GDM1 (cell line): Measurements from ENCODE around the gene B3GAT1.

Source experiments
- DNase-seq: peaks from one replicate; lab custom pipeline; 2025; lab: John Stamatoyannopoulos, UW

The B3GAT1 gene

GRCh38 chr11:134409552-134410429 lies 2.3 kb downstream of the B3GAT1 start:
- DNase-seq: no peak

GRCh38 chr11:134407923-134408322 lies 4.1 kb downstream of the B3GAT1 start:
- no peak for DNase-seq

GRCh38 chr11:134407321-134407828 lies 4.7 kb downstream of the B3GAT1 start:
- no peak for DNase-seq

GRCh38 chr11:134406264-134407185 lies 5.5 kb downstream of the B3GAT1 start:
- DNase-seq: no peak

GRCh38 chr11:134405841-134406240 lies 6.2 kb downstream of the B3GAT1 start:
- no peak for DNase-seq

- no peak for DNase-seq
These were observed 6.6 kb downstream of the B3GAT1 start for GRCh38 chr11:134405436-134405835.

- no peak for DNase-seq
These were observed 7.3 kb downstream of the B3GAT1 start for GRCh38 chr11:134404575-134405341.

GRCh38 chr11:134402910-134403309 lies 9.1 kb downstream of the B3GAT1 start:
- no peak for DNase-seq

- no peak for DNase-seq
These were observed 9.9 kb downstream of the B3GAT1 start for GRCh38 chr11:134401825-134402809.

GRCh38 chr11:134399996-134400395 lies 12.0 kb downstream of the B3GAT1 start:
- DNase-seq: no peak

GRCh38 chr11:134399293-134399654 lies 12.8 kb downstream of the B3GAT1 start:
- no peak for DNase-seq

GRCh38 chr11:134398644-134399292 lies 13.3 kb downstream of the B3GAT1 start:
- no peak for DNase-seq

GRCh38 chr11:134398079-134398444 lies 14.0 kb downstream of the B3GAT1 start:
- DNase-seq: no peak

GRCh38 chr11:134397304-134398078 lies 14.6 kb downstream of the B3GAT1 start:
- no peak for DNase-seq

- DNase-seq: no peak
These were observed 17.0 kb downstream of the B3GAT1 start for GRCh38 chr11:134395002-134395401.

GRCh38 chr11:134394311-134394710 lies 17.7 kb downstream of the B3GAT1 start:
- DNase-seq: no peak

GRCh38 chr11:134393638-134394037 lies 18.4 kb downstream of the B3GAT1 start:
- no peak for DNase-seq

- DNase-seq: no peak
These were observed 19.0 kb downstream of the B3GAT1 start for GRCh38 chr11:134392953-134393615.

GRCh38 chr11:134391656-134392055 lies 20.4 kb downstream of the B3GAT1 start:
- DNase-seq: no peak
